ENCODE measurements around the gene MYBBP1A.

Gene MYBBP1A

DNA sequence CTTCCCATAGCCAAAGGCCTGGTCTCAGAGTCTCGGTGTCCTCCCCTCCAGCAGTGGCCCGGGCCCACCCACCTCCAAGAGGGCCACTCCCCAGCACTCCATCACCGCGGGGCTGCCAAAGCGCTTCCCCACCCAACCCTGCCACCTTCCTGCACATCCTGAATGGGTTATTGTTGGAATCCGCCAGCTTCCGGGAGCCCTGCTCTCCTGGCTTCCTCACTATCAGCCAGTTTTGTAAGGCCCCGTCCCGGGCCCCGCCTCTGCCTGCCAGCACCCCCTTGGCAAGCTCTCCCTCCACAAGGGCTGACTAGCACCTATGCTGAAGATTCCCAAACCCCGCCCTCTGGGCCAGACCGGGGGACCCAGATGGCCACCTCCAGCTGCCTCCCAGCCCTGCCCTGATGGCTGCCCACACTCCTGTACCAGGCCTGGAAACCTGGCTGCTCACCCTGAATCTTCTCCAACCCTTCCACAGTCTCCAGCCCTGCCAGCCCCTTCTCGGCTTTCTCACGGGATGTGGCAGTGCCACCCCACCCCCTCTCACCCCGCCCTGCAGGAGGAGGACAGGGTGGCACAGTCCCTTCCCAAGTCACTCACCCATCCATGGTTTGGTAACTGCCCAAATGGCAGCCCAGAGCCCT, 14.4 kb downstream of the MYBBP1A start:
- H3K9me2 ChIP-seq (replicated peaks; ENCODE audit: insufficient read depth, low read length), result no peaks in the 10 kb centered on the region
- H4K20me1 ChIP-seq (ENCODE audit: insufficient read depth, low read length), result no peaks in the 10 kb centered on the region
- no peak overlapping the region for H2AFZ ChIP-seq (ENCODE audit: low read length)
- peaks cover 3% of the 10 kb centered on the region; the same call in 1 of the 2 replicates for H3K36me3 ChIP-seq (replicated peaks; ENCODE audit: insufficient read depth, low read length)
- no peaks in the 10 kb centered on the region for H3K9me3 ChIP-seq (replicated peaks; ENCODE audit: insufficient read depth, low read length)
- H3K4me2 ChIP-seq (ENCODE audit: low read depth, low read length), result no peak overlapping the region
- H3K4me3 ChIP-seq (ENCODE audit: low read length), result no peak overlapping the region
- no peaks in the 10 kb centered on the region for H3K79me2 ChIP-seq (ENCODE audit: low read length)
- TF ChIP-seq EZH2 (optimal IDR thresholded peaks at IDR 0.05; ENCODE audit: low read depth, low read length) (no peak), EZH2phosphoT487 (IDR thresholded peaks at IDR 0.05; ENCODE audit: low read length) (no peak)
- TF ChIP-seq, protein P1, sequence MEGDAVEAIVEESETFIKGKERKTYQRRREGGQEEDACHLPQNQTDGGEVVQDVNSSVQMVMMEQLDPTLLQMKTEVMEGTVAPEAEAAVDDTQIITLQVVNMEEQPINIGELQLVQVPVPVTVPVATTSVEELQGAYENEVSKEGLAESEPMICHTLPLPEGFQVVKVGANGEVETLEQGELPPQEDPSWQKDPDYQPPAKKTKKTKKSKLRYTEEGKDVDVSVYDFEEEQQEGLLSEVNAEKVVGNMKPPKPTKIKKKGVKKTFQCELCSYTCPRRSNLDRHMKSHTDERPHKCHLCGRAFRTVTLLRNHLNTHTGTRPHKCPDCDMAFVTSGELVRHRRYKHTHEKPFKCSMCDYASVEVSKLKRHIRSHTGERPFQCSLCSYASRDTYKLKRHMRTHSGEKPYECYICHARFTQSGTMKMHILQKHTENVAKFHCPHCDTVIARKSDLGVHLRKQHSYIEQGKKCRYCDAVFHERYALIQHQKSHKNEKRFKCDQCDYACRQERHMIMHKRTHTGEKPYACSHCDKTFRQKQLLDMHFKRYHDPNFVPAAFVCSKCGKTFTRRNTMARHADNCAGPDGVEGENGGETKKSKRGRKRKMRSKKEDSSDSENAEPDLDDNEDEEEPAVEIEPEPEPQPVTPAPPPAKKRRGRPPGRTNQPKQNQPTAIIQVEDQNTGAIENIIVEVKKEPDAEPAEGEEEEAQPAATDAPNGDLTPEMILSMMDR (IDR thresholded peaks at IDR 0.05; ENCODE audit: low read length), result no peak
- no peaks in the 10 kb centered on the region for H3K4me1 ChIP-seq (ENCODE audit: low read length)
- no peaks in the 10 kb centered on the region for H3K27me3 ChIP-seq (replicated peaks; ENCODE audit: insufficient read depth, low read length)
- no peak overlapping the region for H3K9ac ChIP-seq (ENCODE audit: low read length)
- DNase-seq, result no peak
- no peaks in the 10 kb centered on the region; the same call in 1 of the 2 replicates for H3F3A ChIP-seq (ENCODE audit: insufficient read depth, low read length)
- H3K27ac ChIP-seq (ENCODE audit: low read length), result no peak overlapping the region

DNA sequence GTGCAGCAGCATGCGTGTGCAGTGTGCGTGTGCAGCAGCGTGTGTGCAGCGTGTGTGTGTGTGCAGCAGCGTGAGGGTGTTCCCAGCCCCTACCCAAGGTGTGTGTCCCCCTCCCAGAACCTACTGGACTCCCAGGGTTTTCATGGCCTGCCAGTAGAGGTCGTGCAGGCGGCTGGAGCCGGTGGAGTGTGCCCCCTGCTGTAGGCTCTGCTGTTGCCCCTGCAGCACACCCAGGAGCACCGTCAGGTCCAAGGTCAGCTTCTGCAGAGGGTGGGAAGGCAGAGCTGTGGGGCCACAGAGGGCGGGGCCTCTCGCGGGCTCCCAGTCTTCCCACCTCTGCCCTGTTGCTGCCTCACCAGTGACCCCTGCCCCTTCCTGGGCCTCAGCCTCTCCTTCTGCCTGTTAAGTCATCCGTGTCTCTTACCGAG, 14.9 kb downstream of the MYBBP1A start:
- H3K27ac ChIP-seq (ENCODE audit: low read length), result no peak overlapping the region
- no peaks in the 10 kb centered on the region for H3K9me3 ChIP-seq (replicated peaks; ENCODE audit: insufficient read depth, low read length)
- TF ChIP-seq, protein P1 (IDR thresholded peaks at IDR 0.05; ENCODE audit: low read length), result no peak
- TF ChIP-seq EZH2 (optimal IDR thresholded peaks at IDR 0.05; ENCODE audit: low read depth, low read length), result no peak
- TF ChIP-seq EZH2phosphoT487 (IDR thresholded peaks at IDR 0.05; ENCODE audit: low read length), result no peak
- H3K79me2 ChIP-seq (ENCODE audit: low read length), result no peaks in the 10 kb centered on the region
- H4K20me1 ChIP-seq (ENCODE audit: insufficient read depth, low read length), result no peaks in the 10 kb centered on the region
- no peak overlapping the region for H3K9ac ChIP-seq (ENCODE audit: low read length)
- peaks cover 3% of the 10 kb centered on the region; the same call in 1 of the 2 replicates for H3K36me3 ChIP-seq (replicated peaks; ENCODE audit: insufficient read depth, low read length)
- no peaks in the 10 kb centered on the region for H3K9me2 ChIP-seq (replicated peaks; ENCODE audit: insufficient read depth, low read length)
- no peaks in the 10 kb centered on the region; the same call in 1 of the 2 replicates for H3F3A ChIP-seq (ENCODE audit: insufficient read depth, low read length)
- no peak overlapping the region for H3K4me3 ChIP-seq (ENCODE audit: low read length)
- no peak overlapping the region for H3K4me2 ChIP-seq (ENCODE audit: low read depth, low read length)
- DNase-seq, result no peak
- no peaks in the 10 kb centered on the region for H3K4me1 ChIP-seq (ENCODE audit: low read length)
- no peak overlapping the region for H2AFZ ChIP-seq (ENCODE audit: low read length)
- H3K27me3 ChIP-seq (replicated peaks; ENCODE audit: insufficient read depth, low read length), result no peaks in the 10 kb centered on the region

DNA sequence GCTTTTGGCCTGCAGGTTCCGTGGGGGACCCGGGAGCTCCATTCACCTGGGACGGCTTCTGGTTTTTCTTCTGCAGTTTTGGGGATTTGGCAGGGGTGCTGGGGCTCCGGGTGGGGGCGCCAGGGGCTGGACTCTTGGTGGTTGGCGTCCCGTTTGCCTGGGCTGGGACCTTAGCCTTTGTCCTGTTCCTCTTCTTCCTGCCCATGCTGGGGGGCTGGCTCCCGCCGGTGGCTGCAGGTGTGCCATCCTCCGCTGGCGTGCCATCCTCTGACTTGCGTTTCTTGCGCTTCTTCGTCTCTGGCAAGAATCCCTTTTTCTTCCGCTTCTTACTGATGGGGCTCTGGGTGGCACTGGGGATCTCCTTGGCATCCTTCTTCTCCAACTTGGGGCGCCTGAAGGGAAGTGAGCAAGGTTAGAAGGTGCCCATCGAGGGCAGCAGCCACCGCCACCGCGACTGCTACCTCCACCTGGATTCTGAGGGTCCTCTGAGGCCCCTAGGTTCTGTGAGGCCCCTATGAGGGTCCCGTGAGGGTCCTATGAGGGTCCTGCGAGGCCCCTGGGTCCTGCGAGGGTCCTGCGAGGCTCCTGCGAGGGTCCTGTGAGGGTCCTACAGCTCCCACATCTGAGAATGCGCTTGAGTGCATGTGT, 15.5 kb downstream of the MYBBP1A start:
- no peaks in the 10 kb centered on the region for H4K20me1 ChIP-seq (ENCODE audit: insufficient read depth, low read length)
- no peaks in the 10 kb centered on the region for H3K27me3 ChIP-seq (replicated peaks; ENCODE audit: insufficient read depth, low read length)
- no peak overlapping the region for H3K27ac ChIP-seq (ENCODE audit: low read length)
- H3K9me2 ChIP-seq (replicated peaks; ENCODE audit: insufficient read depth, low read length), result no peaks in the 10 kb centered on the region
- no peaks in the 10 kb centered on the region; the same call in 1 of the 2 replicates for H3F3A ChIP-seq (ENCODE audit: insufficient read depth, low read length)
- H3K4me1 ChIP-seq (ENCODE audit: low read length), result no peaks in the 10 kb centered on the region
- no peak overlapping the region for H2AFZ ChIP-seq (ENCODE audit: low read length)
- no peak for TF ChIP-seq EZH2phosphoT487 (IDR thresholded peaks at IDR 0.05; ENCODE audit: low read length)
- TF ChIP-seq, protein P1 (IDR thresholded peaks at IDR 0.05; ENCODE audit: low read length), result no peak
- TF ChIP-seq EZH2 (optimal IDR thresholded peaks at IDR 0.05; ENCODE audit: low read depth, low read length), result no peak
- DNase-seq, result no peak
- no peaks in the 10 kb centered on the region for H3K9me3 ChIP-seq (replicated peaks; ENCODE audit: insufficient read depth, low read length)
- no peaks in the 10 kb centered on the region for H3K79me2 ChIP-seq (ENCODE audit: low read length)
- no peak overlapping the region for H3K4me3 ChIP-seq (ENCODE audit: low read length)
- no peak overlapping the region for H3K4me2 ChIP-seq (ENCODE audit: low read depth, low read length)
- H3K36me3 ChIP-seq (replicated peaks; ENCODE audit: insufficient read depth, low read length), result 0 out of 2 replicates have a peak, but pooled peaks cover 3% of the 10 kb centered on the region
- H3K9ac ChIP-seq (ENCODE audit: low read length), result no peak overlapping the region

Measured in MM.1S (cell line).